ENCODE data around the gene COL4A5.

DNA sequence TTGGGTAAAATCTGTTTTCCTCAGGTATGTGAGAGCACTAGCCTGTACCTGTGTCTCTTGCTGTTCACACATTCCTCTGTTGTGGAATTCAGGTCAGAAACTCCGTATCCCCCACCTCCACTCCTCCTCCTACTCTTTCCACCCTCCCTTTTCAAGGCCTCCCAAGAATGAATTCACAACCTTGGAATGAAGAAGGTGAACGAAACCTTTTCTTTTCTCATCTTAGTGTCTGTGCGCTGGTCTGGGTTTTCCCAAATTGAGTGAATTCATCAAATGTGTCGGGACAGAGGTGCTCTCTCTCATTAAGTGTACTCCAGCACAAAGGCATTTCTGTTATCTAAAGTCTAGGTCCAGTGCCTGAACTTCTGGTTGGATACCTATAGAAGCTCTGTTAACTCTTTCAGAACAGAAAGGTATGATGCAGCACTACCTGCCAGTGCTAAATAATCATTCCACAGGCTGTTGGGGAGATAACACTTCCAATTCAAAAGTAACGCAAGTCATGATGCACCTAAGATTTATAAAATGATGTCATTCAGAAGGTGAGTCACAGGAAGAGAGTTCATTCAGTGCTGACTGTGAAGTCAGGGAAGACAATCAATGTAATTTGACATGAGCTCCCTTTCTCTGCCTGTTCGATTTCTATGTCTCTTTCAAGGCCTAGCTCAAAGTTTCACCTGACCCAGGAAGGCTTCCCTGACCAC is 43.3 kb upstream of the COL4A5 start:
- TF ChIP-seq POLR2A (IDR thresholded peaks at IDR 0.05; ENCODE audit: low read depth, low read length) (no peak), POLR2AphosphoS5 (IDR thresholded peaks at IDR 0.05; ENCODE audit: insufficient read depth, low read depth, low read length) (no peak), CTCF (IDR thresholded peaks at IDR 0.05; ENCODE audit: extremely low read depth in 1 of 2, insufficient read depth in 1 of 2, low read depth in 1 of 2, low read length in 2 of 2) (no peak), MAX (IDR thresholded peaks at IDR 0.05; ENCODE audit: insufficient read depth, insufficient read length) (no peak), EZH2 (IDR thresholded peaks at IDR 0.05; ENCODE audit: borderline replicate concordance, low read depth, low read length, severe bottlenecking) (no peak), GATA2 (IDR thresholded peaks at IDR 0.05; ENCODE audit: insufficient read depth, insufficient read length, low read depth, low read length) (peak; percentile 19), FOS (IDR thresholded peaks at IDR 0.05; ENCODE audit: borderline replicate concordance, insufficient read depth, low read length) (peak; percentile 59)
